Nephron (organoid): Measurements from ENCODE around the gene RNF31.

Experiments
- H3K27ac Mint-ChIP-seq, 3 experiments: 2 replicates each; pipeline ENCODE4 v1.8.0; 2020; ENCODE audit warnings: mixed read lengths in 3 of 3, mild to moderate bottlenecking in 2 of 3, moderate library complexity in 1 of 3
- H3K27me3 Mint-ChIP-seq: 2 replicates; pipeline ENCODE4 v1.8.0; 2021; ENCODE audit warnings: low read depth, mild to moderate bottlenecking, moderate library complexity, mixed read lengths
- H3K36me3 Mint-ChIP-seq: 2 replicates; pipeline ENCODE4 v1.8.0; 2020; ENCODE audit warnings: low read depth, mixed read lengths
- H3K4me1 Mint-ChIP-seq: 2 replicates; pipeline ENCODE4 v1.8.0; 2020; ENCODE audit warnings: mixed read lengths
- H3K4me3 Mint-ChIP-seq, 3 experiments: 2 replicates each; pipeline ENCODE4 v1.8.0; 2020; ENCODE audit warnings: mild to moderate bottlenecking in 3 of 3, mixed read lengths in 3 of 3, moderate library complexity in 2 of 3
- H3K9me3 Mint-ChIP-seq: 2 replicates; pipeline ENCODE4 v1.8.0; 2020; ENCODE audit warnings: mixed read lengths
- CTCF ChIP-seq, 3 experiments: fragments of 200-600 bp; sonication (generic); IDR thresholded peaks; one replicate each; pipeline ENCODE4 v1.5.0; 2021; ENCODE audit warnings: antibody characterized with exemption in 3 of 3; ENCODE audit not compliant: unreplicated experiment in 3 of 3

The RNF31 gene

DNA sequence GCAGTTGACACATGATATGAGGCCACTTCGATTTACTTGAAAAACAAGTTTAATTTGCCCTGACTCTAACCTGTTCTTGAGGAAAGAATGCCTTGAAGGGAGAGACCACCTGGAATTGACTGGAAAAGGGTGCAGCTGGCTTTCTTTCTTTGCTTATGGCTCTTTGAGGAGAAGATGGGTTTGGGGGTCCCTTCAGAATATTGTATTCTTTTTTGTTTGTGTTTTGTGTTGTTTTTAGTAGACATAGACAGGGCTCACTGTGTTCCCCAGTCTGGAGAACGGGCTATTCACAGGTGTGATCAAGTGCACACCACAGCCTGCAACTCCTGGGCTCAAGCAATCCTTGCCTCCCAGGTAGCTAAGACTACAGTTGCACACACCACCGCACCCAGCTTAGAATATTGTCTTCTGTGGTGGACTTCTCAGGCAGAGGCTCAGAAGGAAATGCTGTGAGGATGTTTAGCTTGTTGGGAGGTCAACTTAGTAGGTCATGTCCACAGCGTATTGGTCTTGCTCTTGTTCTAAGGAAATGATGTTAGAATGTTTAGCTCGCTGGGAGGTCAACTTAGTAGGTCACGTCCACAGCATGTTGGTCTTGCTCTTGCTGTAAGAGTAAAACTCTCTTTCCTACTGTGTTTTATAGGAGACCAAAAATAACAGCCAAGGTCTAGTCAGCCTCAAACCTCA is 31.0 kb upstream of the RNF31 start:
- no peak for TF ChIP-seq CTCF (IDR thresholded peaks at IDR 0.05; ENCODE audit: unreplicated experiment in 3 of 3)
- Mint-ChIP-seq H3K4me1 (peaks cover 20% of the 10 kb centered on the region), H3K27ac (peak overlapping the region; percentile 100), H3K9me3 (no peaks in the 10 kb centered on the region), H3K4me3 (peak overlapping the region; percentile 96 to 99 (median 99)), H3K36me3 (peaks cover 42% of the 10 kb centered on the region), H3K27me3 (no peaks in the 10 kb centered on the region)

DNA sequence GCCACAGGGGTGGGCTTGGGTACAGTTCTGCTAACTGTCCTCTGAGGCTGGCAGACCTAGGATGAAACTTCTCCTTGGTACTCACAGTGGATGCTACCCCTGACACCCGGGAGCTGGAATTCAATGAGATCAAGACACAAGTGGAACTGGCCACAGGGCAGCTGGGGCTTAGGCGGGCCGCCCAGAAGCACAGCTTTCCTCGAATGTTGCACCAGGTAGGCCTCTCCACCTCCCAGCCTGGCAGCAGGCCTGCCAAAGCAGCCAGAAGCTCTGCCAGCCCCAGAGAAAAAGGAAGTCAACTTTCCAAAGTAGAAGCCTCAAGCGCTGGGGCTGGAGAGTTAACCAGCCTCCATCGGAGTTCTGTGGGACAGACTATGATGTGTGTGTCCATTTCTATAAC is 30.1 kb upstream of the RNF31 start:
- no peak overlapping the region for H3K27ac Mint-ChIP-seq
- peaks cover 47% of the 10 kb centered on the region for H3K36me3 Mint-ChIP-seq
- no peak for TF ChIP-seq CTCF (IDR thresholded peaks at IDR 0.05; ENCODE audit: unreplicated experiment in 3 of 3)
- peak overlapping the region in 1 of 3 experiments; percentile 96 for H3K4me3 Mint-ChIP-seq
- no peaks in the 10 kb centered on the region for H3K9me3 Mint-ChIP-seq
- peaks cover 20% of the 10 kb centered on the region for H3K4me1 Mint-ChIP-seq
- H3K27me3 Mint-ChIP-seq, result no peaks in the 10 kb centered on the region

DNA sequence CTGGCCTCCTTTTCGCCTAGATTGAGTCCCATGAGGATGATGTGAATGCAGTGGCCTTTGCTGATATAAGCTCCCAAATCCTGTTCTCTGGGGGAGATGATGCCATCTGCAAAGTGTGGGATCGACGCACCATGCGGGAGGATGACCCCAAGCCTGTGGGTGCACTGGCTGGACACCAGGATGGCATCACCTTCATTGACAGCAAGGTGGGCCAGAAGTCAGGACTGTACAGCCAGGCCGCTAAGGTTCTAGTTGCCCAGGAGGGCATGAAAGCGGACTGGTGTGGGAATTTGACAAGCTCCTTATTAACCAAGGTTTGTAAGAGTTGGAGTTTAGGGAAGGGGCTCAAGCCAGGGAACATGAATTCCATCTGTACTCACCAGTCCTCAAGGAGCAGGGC is 27.6 kb upstream of the RNF31 start:
- no peak overlapping the region for H3K4me3 Mint-ChIP-seq
- H3K27me3 Mint-ChIP-seq, result no peaks in the 10 kb centered on the region
- H3K36me3 Mint-ChIP-seq, result peaks cover 63% of the 10 kb centered on the region
- no peak overlapping the region for H3K27ac Mint-ChIP-seq
- peaks cover 20% of the 10 kb centered on the region for H3K4me1 Mint-ChIP-seq
- no peak for TF ChIP-seq CTCF (IDR thresholded peaks at IDR 0.05; ENCODE audit: unreplicated experiment in 3 of 3)
- H3K9me3 Mint-ChIP-seq, result no peaks in the 10 kb centered on the region

GRCh38 chr14:24121210-24121609 is 26.1 kb upstream of the RNF31 start:
- Mint-ChIP-seq H3K36me3 (peaks cover 61% of the 10 kb centered on the region), H3K4me1 (peaks cover 6% of the 10 kb centered on the region), H3K4me3 (no peak overlapping the region), H3K27me3 (no peaks in the 10 kb centered on the region), H3K27ac (no peak overlapping the region), H3K9me3 (no peaks in the 10 kb centered on the region)
- no peak for TF ChIP-seq CTCF (IDR thresholded peaks at IDR 0.05; ENCODE audit: unreplicated experiment in 3 of 3)

- H3K4me3 Mint-ChIP-seq, result no peak overlapping the region
- H3K27ac Mint-ChIP-seq, result no peak overlapping the region
- H3K4me1 Mint-ChIP-seq, result peaks cover 8% of the 10 kb centered on the region
- H3K27me3 Mint-ChIP-seq, result no peaks in the 10 kb centered on the region
- no peak for TF ChIP-seq CTCF (IDR thresholded peaks at IDR 0.05; ENCODE audit: unreplicated experiment in 3 of 3)
- H3K9me3 Mint-ChIP-seq, result no peaks in the 10 kb centered on the region
- peaks cover 54% of the 10 kb centered on the region for H3K36me3 Mint-ChIP-seq
Observed at GRCh38 chr14:24122416-24122815, 24.9 kb upstream of the RNF31 start.

- H3K9me3 Mint-ChIP-seq, result no peaks in the 10 kb centered on the region
Observed at GRCh38 chr14:24122898-24123297, 24.4 kb upstream of the RNF31 start.

More at GRCh38 chr14:24122898-24123297, 24.4 kb upstream of the RNF31 start:
- Mint-ChIP-seq H3K27ac (no peak overlapping the region), H3K4me1 (peaks cover 8% of the 10 kb centered on the region), H3K36me3 (peaks cover 49% of the 10 kb centered on the region), H3K27me3 (no peaks in the 10 kb centered on the region), H3K4me3 (no peak overlapping the region)
- no peak for TF ChIP-seq CTCF (IDR thresholded peaks at IDR 0.05; ENCODE audit: unreplicated experiment in 3 of 3)
